GM23248 (cell line): ENCODE measurements around the gene C10orf105. TPM values are rescaled to one million over a fixed set of nuclear protein-coding genes. Genes with fewer than 3 reads are reported as not detected.

Experiments
- DNase-seq: peaks from one replicate; pipeline ENCODE4 v3.0.0-alpha.2; 2015
- H2AFZ ChIP-seq: fragments of 200-600 bp; sonication (generic); 2 replicates; pipeline ENCODE4 v1.6.1; 2016; ENCODE audit warnings: antibody characterized with exemption
- H3F3A ChIP-seq: fragments of 200-600 bp; sonication (generic); 2 replicates; pipeline ENCODE4 v1.6.1; 2016; ENCODE audit warnings: mild to moderate bottlenecking, antibody characterized with exemption, mixed run types; ENCODE audit not compliant: insufficient read depth
- H3K27ac ChIP-seq: fragments of 200-600 bp; sonication (generic); 2 replicates; pipeline ENCODE4 v1.5.1; 2016; ENCODE audit warnings: mild to moderate bottlenecking
- H3K27me3 ChIP-seq: fragments of 200-600 bp; sonication (generic); replicated peaks from 2 replicates; pipeline ENCODE4 v1.6.1; 2016; ENCODE audit warnings: mild to moderate bottlenecking; ENCODE audit not compliant: insufficient read depth
- H3K36me3 ChIP-seq: fragments of 200-600 bp; sonication (generic); 2 replicates; pipeline ENCODE4 v1.6.1; 2016; ENCODE audit warnings: low read depth, mild to moderate bottlenecking
- H3K4me1 ChIP-seq: fragments of 200-600 bp; sonication (generic); 2 replicates; pipeline ENCODE4 v1.6.1; 2016; ENCODE audit warnings: mild to moderate bottlenecking; ENCODE audit not compliant: insufficient read depth
- H3K4me2 ChIP-seq: fragments of 200-600 bp; sonication (generic); one replicate; pipeline ENCODE4 v1.6.1; 2016; ENCODE audit warnings: mild to moderate bottlenecking; ENCODE audit not compliant: unreplicated experiment
- H3K4me3 ChIP-seq: fragments of 200-600 bp; sonication (generic); 2 replicates; pipeline ENCODE4 v1.5.1; 2016; ENCODE audit warnings: mild to moderate bottlenecking
- H3K79me2 ChIP-seq: fragments of 200-600 bp; sonication (generic); 2 replicates; pipeline ENCODE4 v1.6.1; 2016; ENCODE audit warnings: mild to moderate bottlenecking; ENCODE audit not compliant: insufficient read depth
- H3K9ac ChIP-seq: fragments of 200-600 bp; sonication (generic); 2 replicates; pipeline ENCODE4 v1.6.1; 2016; ENCODE audit warnings: mild to moderate bottlenecking
- H3K9me2 ChIP-seq: fragments of 200-600 bp; sonication (generic); 2 replicates; pipeline ENCODE4 v1.6.1; 2016; ENCODE audit warnings: mixed run types, mild to moderate bottlenecking, moderate library complexity; ENCODE audit not compliant: insufficient read depth
- H3K9me3 ChIP-seq: fragments of 200-600 bp; sonication (generic); one replicate; pipeline ENCODE4 v1.6.1; 2017; ENCODE audit warnings: low read depth
- H4K20me1 ChIP-seq: fragments of 200-600 bp; sonication (generic); 2 replicates; pipeline ENCODE4 v1.6.0; 2016; ENCODE audit not compliant: insufficient read depth
- EZH2 ChIP-seq: fragments of 200-600 bp; sonication (generic); IDR thresholded peaks from 2 replicates; pipeline ENCODE4 v1.6.1; 2018; ENCODE audit warnings: antibody characterized with exemption, mild to moderate bottlenecking; ENCODE audit not compliant: insufficient read depth, poor library complexity, severe bottlenecking
- EZH2phosphoT487 ChIP-seq: fragments of 200-600 bp; sonication (generic); IDR thresholded peaks from 2 replicates; pipeline ENCODE4 v1.6.1; 2018; ENCODE audit warnings: antibody characterized with exemption, moderate library complexity, mild to moderate bottlenecking, low read depth; ENCODE audit not compliant: insufficient read depth
- WGBS, 2 experiments: methylation state at CpG; one replicate each; pipeline ENCODE4 v1.1.6; 2015 to 2017; ENCODE audit warnings: low lambda C conversion rate in 2 of 2, low coverage in 1 of 2; ENCODE audit errors: missing lambda C conversion rate in 2 of 2; 5-methylcytosine and 5-hydroxymethylcytosine counted together
- in situ Hi-C: fragments of 300-500 bp; cut with MboI; formaldehyde crosslinking; loops from 2 replicates; pipeline ENCODE4 v1.15.0; 2020
- polyA plus RNA-seq: library from polyadenylated mRNA; unstranded; fragments of >200 nt; fragmentation: Nextera tagmentation; extraction: Ambion mirVana; gene quantifications from 2 replicates; pipeline ENCODE4 v1.2.1, GENCODE V29; 2016
- total RNA-seq: library from RNA; depleted of rRNA; stranded (reverse); fragments of >200 nt; shearing (Covaris generic); gene quantifications from 2 replicates; pipeline ENCODE4 v1.2.3, GENCODE V29; 2014

The C10orf105 gene
- total and polyA plus RNA-seq, 2 experiments from 2014 or later, result not detected

- peaks cover 9% of the 10 kb centered on the region; the same call in 1 of the 2 replicates for H3K36me3 ChIP-seq
- H3K79me2 ChIP-seq, result no peaks in the 10 kb centered on the region
- in situ Hi-C loops, result no loop called here
- no peak overlapping the region for H3K27ac ChIP-seq
- H3K9me2 ChIP-seq, result no peaks in the 10 kb centered on the region
- no peaks in the 10 kb centered on the region for H3K4me1 ChIP-seq
- DNase-seq, result no peak
- no peaks in the 10 kb centered on the region for H3K9me3 ChIP-seq
- H3F3A ChIP-seq, result no peaks in the 10 kb centered on the region
- no peak overlapping the region for H3K4me2 ChIP-seq
- H3K9ac ChIP-seq, result no peak overlapping the region
- no peak overlapping the region for H2AFZ ChIP-seq
- WGBS, 2 experiments, result 72 to 74% methylated on average over 7 to 8 of the region's 8 CpGs
- TF ChIP-seq EZH2, result no peak
- TF ChIP-seq EZH2phosphoT487, result no peak
- no peak overlapping the region for H3K4me3 ChIP-seq
- H4K20me1 ChIP-seq, result no peaks in the 10 kb centered on the region
- no peaks in the 10 kb centered on the region for H3K27me3 ChIP-seq
Observed at GRCh38 chr10:71752391-71753090, 33.0 kb upstream of the C10orf105 start.

- 72 to 78% methylated on average over 9 to 14 of the region's 14 CpGs for WGBS, 2 experiments
- TF ChIP-seq EZH2phosphoT487 (no peak), EZH2 (no peak)
- H3K9ac ChIP-seq, result no peak overlapping the region
- H3K27me3 ChIP-seq, result no peaks in the 10 kb centered on the region
- H3K9me2 ChIP-seq, result no peaks in the 10 kb centered on the region
- H3F3A ChIP-seq, result no peaks in the 10 kb centered on the region
- H4K20me1 ChIP-seq, result no peaks in the 10 kb centered on the region
- H3K4me2 ChIP-seq, result no peak overlapping the region
- in situ Hi-C loops, result no loop called here
- no peak overlapping the region for H3K27ac ChIP-seq
- no peak overlapping the region for H2AFZ ChIP-seq
- no peaks in the 10 kb centered on the region for H3K4me1 ChIP-seq
- H3K4me3 ChIP-seq, result no peak overlapping the region
- no peaks in the 10 kb centered on the region for H3K9me3 ChIP-seq
- H3K36me3 ChIP-seq, result peaks cover 9% of the 10 kb centered on the region; the same call in 1 of the 2 replicates
- H3K79me2 ChIP-seq, result no peaks in the 10 kb centered on the region
- DNase-seq, result no peak
Observed at GRCh38 chr10:71751515-71752224, 32.1 kb upstream of the C10orf105 start.

GRCh38 chr10:71750986-71751385 is 31.4 kb upstream of the C10orf105 start:
- no peaks in the 10 kb centered on the region for H3K27me3 ChIP-seq
- H3K9ac ChIP-seq, result no peak overlapping the region
- no peak overlapping the region for H3K4me2 ChIP-seq
- H3K9me2 ChIP-seq, result no peaks in the 10 kb centered on the region
- no peaks in the 10 kb centered on the region for H3F3A ChIP-seq
- no peak for TF ChIP-seq EZH2
- no peak for TF ChIP-seq EZH2phosphoT487
- no peak overlapping the region for H3K27ac ChIP-seq
- no peaks in the 10 kb centered on the region for H4K20me1 ChIP-seq
- 72 to 92% methylated on average over 3 to 5 of the region's 5 CpGs for WGBS, 2 experiments
- H3K79me2 ChIP-seq, result no peaks in the 10 kb centered on the region
- no peak for DNase-seq
- no peaks in the 10 kb centered on the region for H3K4me1 ChIP-seq
- no peak overlapping the region for H3K4me3 ChIP-seq
- no peaks in the 10 kb centered on the region for H3K9me3 ChIP-seq
- in situ Hi-C loops, result no loop called here
- no peak overlapping the region for H2AFZ ChIP-seq
- H3K36me3 ChIP-seq, result peaks cover 9% of the 10 kb centered on the region; the same call in 1 of the 2 replicates

DNA sequence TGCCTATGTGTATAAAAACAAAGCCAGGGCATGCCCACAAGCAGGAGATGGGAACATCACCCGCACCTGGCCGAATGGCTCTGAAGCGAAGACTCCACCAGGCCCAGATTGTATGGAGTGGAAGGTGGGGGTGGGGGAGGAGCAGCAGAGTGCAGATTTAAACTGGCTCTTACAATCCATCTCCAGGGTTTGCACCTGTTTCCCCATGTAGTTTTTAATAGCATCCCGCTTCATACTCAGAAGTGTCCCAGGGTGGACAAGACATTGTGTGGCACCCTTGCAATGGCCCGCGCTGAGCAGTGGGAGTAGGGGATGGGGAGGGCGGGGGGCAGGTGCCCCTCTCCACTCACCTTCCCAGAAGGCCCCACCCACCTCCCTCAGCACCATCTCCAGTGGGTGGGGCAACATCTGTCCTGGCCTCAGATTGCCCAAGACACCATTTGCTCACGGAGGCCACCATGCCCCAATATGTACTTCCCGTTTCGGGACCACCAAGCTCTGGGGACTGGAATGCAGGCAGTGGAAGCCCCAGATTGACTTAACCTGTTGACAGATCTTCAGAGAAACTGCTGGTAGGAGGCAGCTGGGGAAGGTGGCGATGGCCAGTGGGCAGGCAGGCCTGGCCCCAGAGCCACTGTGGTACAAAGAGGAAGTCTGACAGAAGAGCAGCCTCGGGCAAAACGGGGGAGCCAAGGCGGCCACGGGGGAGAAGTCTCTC is 30.7 kb upstream of the C10orf105 start:
- 85 to 91% methylated on average over 15 of the region's 15 CpGs for WGBS, 2 experiments
- H2AFZ ChIP-seq, result no peak overlapping the region
- no peak overlapping the region for H3K27ac ChIP-seq

More for the DNA sequence above, 30.7 kb upstream of the C10orf105 start:
- Histone ChIP-seq H3K4me2 (no peak overlapping the region), H3K27me3 (no peaks in the 10 kb centered on the region), H3K4me3 (no peak overlapping the region), H3K79me2 (no peaks in the 10 kb centered on the region), H4K20me1 (no peaks in the 10 kb centered on the region), H3K9ac (no peak overlapping the region), H3K36me3 (peaks cover 9% of the 10 kb centered on the region; the same call in 1 of the 2 replicates), H3K4me1 (no peaks in the 10 kb centered on the region), H3K9me3 (no peaks in the 10 kb centered on the region), H3K9me2 (no peaks in the 10 kb centered on the region), H3F3A (no peaks in the 10 kb centered on the region)
- in situ Hi-C loops, result no loop called here
- DNase-seq, result no peak
- no peak for TF ChIP-seq EZH2
- TF ChIP-seq EZH2phosphoT487, result no peak
